Measurements from ENCODE around the gene TOMM40L.

DNA sequence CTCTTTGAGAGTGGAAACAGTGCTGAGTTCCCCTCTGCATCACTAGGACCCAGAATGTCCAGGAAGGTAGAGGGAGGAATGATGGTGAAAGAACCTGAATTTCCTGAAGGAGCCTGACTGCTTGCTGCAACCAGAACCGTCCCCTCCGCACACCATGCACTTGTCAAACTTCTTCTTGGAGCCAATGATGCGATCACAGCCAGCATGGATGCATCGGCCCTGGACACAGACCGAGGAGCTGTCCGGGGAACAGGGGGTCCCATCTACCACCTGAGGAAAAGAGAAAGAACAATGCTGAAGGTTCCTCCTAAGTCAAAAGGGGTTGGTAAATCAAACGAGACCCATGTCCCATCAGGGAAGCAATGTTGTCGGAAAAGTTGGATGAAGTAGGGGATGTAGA, 33.9 kb upstream of the TOMM40L start:
- TF ChIP-seq, protein P1, sequence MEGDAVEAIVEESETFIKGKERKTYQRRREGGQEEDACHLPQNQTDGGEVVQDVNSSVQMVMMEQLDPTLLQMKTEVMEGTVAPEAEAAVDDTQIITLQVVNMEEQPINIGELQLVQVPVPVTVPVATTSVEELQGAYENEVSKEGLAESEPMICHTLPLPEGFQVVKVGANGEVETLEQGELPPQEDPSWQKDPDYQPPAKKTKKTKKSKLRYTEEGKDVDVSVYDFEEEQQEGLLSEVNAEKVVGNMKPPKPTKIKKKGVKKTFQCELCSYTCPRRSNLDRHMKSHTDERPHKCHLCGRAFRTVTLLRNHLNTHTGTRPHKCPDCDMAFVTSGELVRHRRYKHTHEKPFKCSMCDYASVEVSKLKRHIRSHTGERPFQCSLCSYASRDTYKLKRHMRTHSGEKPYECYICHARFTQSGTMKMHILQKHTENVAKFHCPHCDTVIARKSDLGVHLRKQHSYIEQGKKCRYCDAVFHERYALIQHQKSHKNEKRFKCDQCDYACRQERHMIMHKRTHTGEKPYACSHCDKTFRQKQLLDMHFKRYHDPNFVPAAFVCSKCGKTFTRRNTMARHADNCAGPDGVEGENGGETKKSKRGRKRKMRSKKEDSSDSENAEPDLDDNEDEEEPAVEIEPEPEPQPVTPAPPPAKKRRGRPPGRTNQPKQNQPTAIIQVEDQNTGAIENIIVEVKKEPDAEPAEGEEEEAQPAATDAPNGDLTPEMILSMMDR (conservative IDR thresholded peaks at IDR 0.05; ENCODE audit: low read length), result no peak
- TF ChIP-seq EZH2phosphoT487 (IDR thresholded peaks at IDR 0.05; ENCODE audit: borderline replicate concordance, low read depth, low read length), result no peak
